Endothelial cell of umbilical vein (primary cell): Measurements from ENCODE around the gene BTLA. TPM values are rescaled to one million over a fixed set of nuclear protein-coding genes. Genes with fewer than 3 reads are reported as not detected.

ENCODE experiments used
- BruUV-seq: library from RNA; stranded (reverse); fragments of 400-500 nt; replicated peaks from 2 replicates; lab custom pipeline; 2021; lab: Mats Ljungman, UMichigan
- CTCF ChIA-PET: fragments of 300-600, 350-600 bp; sonication (Branson Sonifier 250); formaldehyde crosslinking; loops from one replicate; lab custom pipeline; 2021; ENCODE audit warnings: antibody characterized with exemption, inconsistent platforms; lab: Charles Lee
- POLR2A ChIA-PET: fragments of 300-600, 350-600 bp; sonication (Branson Sonifier 250); formaldehyde crosslinking; loops from one replicate; lab custom pipeline; 2021; ENCODE audit warnings: antibody characterized with exemption, inconsistent platforms; lab: Charles Lee
- DNase-seq: peaks from one replicate; pipeline ENCODE4 v3.0.0-alpha.2; 2011; ENCODE audit warnings: low read depth, low spot score
- FAIRE-seq: peaks from 2 replicates; lab custom pipeline; 2011; peaks lifted over from hg19 to GRCh38; lab: Jason Lieb, UNC
- H2AFZ ChIP-seq: 2 replicates; pipeline ENCODE4 v1.6.0; 2012; ENCODE audit warnings: low read depth, low read length, control low read depth, inconsistent platforms
- H3K27ac ChIP-seq: 2 replicates; pipeline ENCODE4 v1.5.1; 2011; ENCODE audit warnings: low read depth, mild to moderate bottlenecking, control low read depth, low read length, moderate library complexity; ENCODE audit not compliant: insufficient read depth
- H3K27me3 ChIP-seq, 2 experiments: 2 replicates each; pipeline versions ENCODE4 v1.6.0 to v1.6.1; 2011; ENCODE audit warnings: low read length in 2 of 2, mixed read lengths in 1 of 2; ENCODE audit not compliant: control insufficient read depth in 2 of 2, insufficient read depth in 2 of 2
- H3K36me3 ChIP-seq, 2 experiments: 2 replicates in 1 of 2; 3 replicates in 1 of 2; pipeline ENCODE4 v1.5.1; 2011; ENCODE audit warnings: low read length in 2 of 2, mild to moderate bottlenecking in 1 of 2, moderate library complexity in 1 of 2; ENCODE audit not compliant: control insufficient read depth in 2 of 2, insufficient read depth in 2 of 2; ENCODE audit errors: extremely low read depth in 1 of 2
- H3K4me1 ChIP-seq: 3 replicates; pipeline ENCODE4 v1.5.1; 2011; ENCODE audit warnings: mild to moderate bottlenecking, low read length; ENCODE audit not compliant: control insufficient read depth, insufficient read depth; ENCODE audit errors: extremely low read depth
- H3K4me2 ChIP-seq: 2 replicates; pipeline ENCODE4 v1.6.1; 2011; ENCODE audit warnings: low read length, control low read depth, mixed read lengths; ENCODE audit not compliant: insufficient read depth
- H3K4me3 ChIP-seq, 3 experiments: fragments of 200-600 bp in 1 of 3; sonication (generic), shearing (Covaris generic) in 1 of 3; replicated peaks in 1 of 3; 2 replicates each; pipeline ENCODE4 v1.5.1; 2011 to 2016; ENCODE audit warnings: control low read depth in 3 of 3, low read length in 3 of 3, mild to moderate bottlenecking in 2 of 3, inconsistent platforms in 1 of 3, low read depth in 1 of 3, moderate library complexity in 1 of 3; ENCODE audit not compliant: insufficient read depth in 1 of 3
- H3K79me2 ChIP-seq: 2 replicates; pipeline ENCODE4 v1.6.0; 2012; ENCODE audit warnings: low read length, inconsistent platforms; ENCODE audit not compliant: control insufficient read depth, insufficient read depth
- H3K9ac ChIP-seq: replicated peaks from 2 replicates; pipeline ENCODE3; 2011; ENCODE audit warnings: low read length, control low read depth; ENCODE audit not compliant: insufficient read depth; ENCODE audit errors: extremely low read depth
- H3K9me1 ChIP-seq: replicated peaks from 3 replicates; pipeline ENCODE4 v1.6.0; 2011; ENCODE audit warnings: mild to moderate bottlenecking, low read length; ENCODE audit not compliant: control insufficient read depth, insufficient read depth; ENCODE audit errors: extremely low read depth
- H3K9me3 ChIP-seq: replicated peaks from 2 replicates; pipeline ENCODE4 v1.5.1; 2012; ENCODE audit warnings: low read length, inconsistent platforms; ENCODE audit not compliant: control insufficient read depth, insufficient read depth
- H4K20me1 ChIP-seq: replicated peaks from 2 replicates; pipeline ENCODE3; 2011; ENCODE audit warnings: mild to moderate bottlenecking, low read length; ENCODE audit not compliant: control insufficient read depth, insufficient read depth; ENCODE audit errors: extremely low read depth
- CTCF ChIP-seq, 2 donors: IDR thresholded peaks; 1 replicate in 1 of 2; 2 replicates in 1 of 2; pipeline ENCODE4 v1.5.1; 2011; ENCODE audit warnings: low read length in 2 of 2, mild to moderate bottlenecking in 2 of 2, moderate library complexity in 2 of 2, control low read depth in 1 of 2, inconsistent platforms in 1 of 2, low read depth in 1 of 2; ENCODE audit not compliant: insufficient read depth in 1 of 2; ENCODE audit errors: extremely low read depth in 1 of 2
- EZH2 ChIP-seq: IDR thresholded peaks from 2 replicates; pipeline ENCODE4 v1.6.1; 2012; ENCODE audit warnings: borderline replicate concordance, low read depth, mild to moderate bottlenecking, moderate library complexity, low read length, inconsistent platforms; ENCODE audit not compliant: severe bottlenecking
- FOS ChIP-seq: IDR thresholded peaks from 2 replicates; pipeline ENCODE4 v1.6.1; 2011; ENCODE audit warnings: mild to moderate bottlenecking, low read length, moderate library complexity, borderline replicate concordance; ENCODE audit not compliant: insufficient read depth
- GATA2 ChIP-seq: IDR thresholded peaks from 2 replicates; pipeline ENCODE4 v1.7.0; 2011; ENCODE audit warnings: low read depth, mild to moderate bottlenecking, moderate library complexity, mixed read lengths, low read length; ENCODE audit not compliant: insufficient read length, insufficient read depth
- JUN ChIP-seq: IDR thresholded peaks from 2 replicates; pipeline ENCODE4 v1.6.1; 2011; ENCODE audit warnings: borderline replicate concordance, low read depth; ENCODE audit not compliant: insufficient read length, insufficient read depth
- MAX ChIP-seq: IDR thresholded peaks from 2 replicates; pipeline ENCODE4 v1.6.1; 2011; ENCODE audit not compliant: insufficient read depth, insufficient read length
- MYC ChIP-seq: IDR thresholded peaks from one replicate; pipeline ENCODE4 v1.6.1; 2011; ENCODE audit warnings: mild to moderate bottlenecking, low read depth, low read length
- POLR2A ChIP-seq: IDR thresholded peaks from 2 replicates; pipeline ENCODE4 v1.6.1; 2012; ENCODE audit warnings: low read depth, mild to moderate bottlenecking, control low read depth, low read length
- POLR2AphosphoS5 ChIP-seq: IDR thresholded peaks from 2 replicates; pipeline ENCODE4 v1.6.1; 2012; ENCODE audit warnings: low read depth, mild to moderate bottlenecking, control low read depth, low read length, moderate library complexity; ENCODE audit not compliant: insufficient read depth
- dilution Hi-C: fragments of 300-500 bp; cut with MboI; formaldehyde crosslinking; loops from one replicate; pipeline ENCODE4 v1.15.0; 2019; ENCODE audit warnings: low sequenced_read_pairs; ENCODE audit not compliant: extremely low pct_ligation_motif_present
- intact Hi-C: fragments of 100-400 bp; cut with micrococcal nuclease; formaldehyde crosslinking; loops from one replicate; pipeline ENCODE4 v1.10.0; 2022
- polyA plus RNA-seq, 4 experiments: library from polyadenylated mRNA; depleted of rRNA in 3 of 4; stranded (reverse) in 3 of 4; unstranded in 1 of 4; fragments of >200 nt; gene quantifications; 2 replicates each; pipeline versions ENCODE4 v1.2.1 to v1.2.3, GENCODE V29; 2011 to 2012; ENCODE audit warnings: missing spikeins in 1 of 4
- total RNA-seq: library from RNA; stranded (reverse); gene quantifications from 2 replicates; pipeline ENCODE4 v1.2.3, GENCODE V29; 2021

Gene BTLA
- total and polyA plus RNA-seq, 2 donors (not counting 3 experiments of a cell fraction or from before 2014, with no cell fraction given): not detected

- no peaks in the 10 kb centered on the region for H3K27me3 ChIP-seq
- ChIA-PET CTCF (no interaction called here), POLR2A (no interaction called here)
- H3K4me3 ChIP-seq: no peak overlapping the region
- FAIRE-seq (no peak), DNase-seq (no peak)
- no peaks in the 10 kb centered on the region for H3K9me3 ChIP-seq
- dilution Hi-C loops (no loop called here), intact Hi-C loops (loop anchor here (10.0 kb wide), 1 partner anchor 315 kb away; no protein-coding TSS in a partner anchor)
- no peaks in the 10 kb centered on the region for H3K4me1 ChIP-seq
- BruUV-seq: no TSS peak
- H3K9ac ChIP-seq: no peak overlapping the region
- H3K9me1 ChIP-seq: no peaks in the 10 kb centered on the region
- H3K36me3 ChIP-seq: no peaks in the 10 kb centered on the region
- H2AFZ ChIP-seq: no peak overlapping the region
- no peak for TF ChIP-seq JUN
- H3K4me2 ChIP-seq: no peak overlapping the region
- H3K27ac ChIP-seq: no peak overlapping the region
- no peaks in the 10 kb centered on the region for H4K20me1 ChIP-seq
- no peaks in the 10 kb centered on the region for H3K79me2 ChIP-seq
These were observed 69.3 kb downstream of the BTLA start for GRCh38 chr3:112429960-112430359.

- H3K27ac ChIP-seq: no peak overlapping the region
- no peaks in the 10 kb centered on the region for H3K36me3 ChIP-seq
- DNase-seq (no peak), FAIRE-seq (no peak)
- no peaks in the 10 kb centered on the region for H3K27me3 ChIP-seq
- H3K9me3 ChIP-seq: no peaks in the 10 kb centered on the region
- no peak overlapping the region for H3K4me3 ChIP-seq
- TF ChIP-seq POLR2A: no peak
- no peak for TF ChIP-seq JUN
- no peak for TF ChIP-seq EZH2
- no peak for TF ChIP-seq CTCF (IDR thresholded peaks at IDR 0.05; ENCODE audit: extremely low read depth in 1 of 2, insufficient read depth in 1 of 2, low read depth in 1 of 2, low read length in 2 of 2)
- no peak for TF ChIP-seq MYC
- no peak for TF ChIP-seq POLR2AphosphoS5
- no peak for TF ChIP-seq MAX
- no peak for TF ChIP-seq FOS
- TF ChIP-seq GATA2: no peak
- H3K9me1 ChIP-seq: no peaks in the 10 kb centered on the region
- no peak overlapping the region for H3K9ac ChIP-seq
- no peak overlapping the region for H3K4me2 ChIP-seq
- dilution Hi-C loops: no loop called here
- BruUV-seq: no TSS peak
- H3K79me2 ChIP-seq: no peaks in the 10 kb centered on the region
- CTCF ChIA-PET: interaction anchor here (0.7 kb wide), 1 partner anchor 9 kb away, joined by 3 read pairs; no protein-coding TSS in a partner anchor
- POLR2A ChIA-PET: no interaction called here
- intact Hi-C loops: no loop called here
- H2AFZ ChIP-seq: no peak overlapping the region
- H3K4me1 ChIP-seq: no peaks in the 10 kb centered on the region
- no peaks in the 10 kb centered on the region for H4K20me1 ChIP-seq
These were observed 72.1 kb downstream of the BTLA start for GRCh38 chr3:112427123-112427522.
